HG02981 (cell line): Measurements from ENCODE around the gene TENM4.

Experiments
- ATAC-seq: cut with Tn5 transposase; IDR thresholded peaks from one replicate; pipeline ENCODE4 v1.9.1; 2021; ENCODE audit warnings: mild to moderate bottlenecking, moderate library complexity; ENCODE audit not compliant: unreplicated experiment

Gene TENM4

DNA sequence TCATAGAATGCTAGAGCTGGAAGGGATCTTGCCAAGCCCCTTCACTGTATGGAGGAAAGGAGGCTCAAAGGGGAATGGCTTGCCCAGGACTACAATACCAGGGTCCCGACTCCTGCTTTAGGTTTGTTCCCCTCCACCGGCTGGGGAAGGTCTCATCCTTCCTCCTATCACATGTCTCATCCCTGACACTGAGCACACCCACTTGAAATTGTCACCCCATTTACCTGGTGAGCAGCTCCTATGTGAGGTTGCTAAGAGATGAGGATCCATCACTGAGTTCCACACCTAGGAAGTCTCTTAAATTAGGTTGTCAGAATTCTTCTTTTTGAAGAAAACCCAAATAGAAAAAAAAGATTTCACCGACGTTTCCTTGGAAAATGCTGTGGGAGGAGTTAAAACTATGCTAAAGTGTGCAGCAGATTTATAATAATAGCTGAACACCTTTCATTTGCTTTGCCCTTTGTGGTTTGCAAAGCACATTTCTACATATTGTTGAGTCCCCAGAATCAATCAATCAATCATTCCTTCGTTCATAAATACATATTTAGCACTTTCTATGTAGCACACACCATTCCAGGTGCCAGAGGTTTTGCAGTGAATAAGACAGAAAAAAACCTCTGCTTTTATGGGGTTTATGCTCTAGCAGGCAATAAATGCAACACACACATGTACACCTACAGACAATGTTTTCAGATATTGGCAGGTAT, 91.7 kb downstream of the TENM4 start:
- ATAC-seq: no peak

DNA sequence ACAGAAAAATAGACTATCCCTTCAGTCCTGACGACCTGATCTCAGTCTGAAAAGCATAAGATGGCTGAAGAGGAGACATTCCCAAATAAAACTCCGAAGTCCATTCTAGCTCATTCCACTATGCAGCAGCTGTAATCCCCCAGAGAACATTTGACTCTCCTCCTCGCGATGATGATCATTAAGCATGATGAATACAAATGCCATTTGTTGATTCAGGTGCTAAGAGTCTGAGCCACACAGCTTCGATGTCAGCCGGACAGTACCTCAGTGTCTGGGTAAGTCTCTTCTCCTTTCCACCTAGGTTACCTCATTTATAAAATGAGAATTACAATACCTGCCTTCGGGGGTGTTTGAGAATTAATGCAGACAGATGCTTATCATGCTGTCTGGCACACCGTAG, 94.8 kb downstream of the TENM4 start:
- no peak for ATAC-seq

DNA sequence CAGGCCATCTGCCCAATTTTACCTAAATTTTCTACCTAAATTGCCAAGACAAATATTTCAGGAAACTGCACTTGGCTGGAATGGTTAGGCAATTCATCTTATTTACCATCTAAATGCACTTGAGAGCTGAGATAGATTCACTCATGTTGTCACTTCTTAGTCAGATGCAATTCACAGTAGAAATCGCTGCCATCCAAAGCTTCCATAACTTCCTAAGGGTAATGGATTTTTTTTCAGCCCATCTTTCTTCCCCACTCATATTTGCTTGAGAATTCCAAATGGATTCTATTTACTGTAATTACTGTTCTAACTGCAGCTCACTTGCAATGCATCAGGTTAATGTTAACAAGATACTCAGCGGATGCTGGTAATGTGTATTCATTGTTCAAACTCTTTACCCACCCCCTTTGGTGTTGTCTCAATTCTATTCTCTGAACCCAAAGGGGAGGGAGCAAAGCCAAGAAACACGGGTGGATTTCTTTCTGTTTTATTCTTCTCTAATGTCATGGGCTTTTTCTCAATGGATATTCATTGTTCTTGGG, 96.0 kb downstream of the TENM4 start:
- no peak for ATAC-seq

DNA sequence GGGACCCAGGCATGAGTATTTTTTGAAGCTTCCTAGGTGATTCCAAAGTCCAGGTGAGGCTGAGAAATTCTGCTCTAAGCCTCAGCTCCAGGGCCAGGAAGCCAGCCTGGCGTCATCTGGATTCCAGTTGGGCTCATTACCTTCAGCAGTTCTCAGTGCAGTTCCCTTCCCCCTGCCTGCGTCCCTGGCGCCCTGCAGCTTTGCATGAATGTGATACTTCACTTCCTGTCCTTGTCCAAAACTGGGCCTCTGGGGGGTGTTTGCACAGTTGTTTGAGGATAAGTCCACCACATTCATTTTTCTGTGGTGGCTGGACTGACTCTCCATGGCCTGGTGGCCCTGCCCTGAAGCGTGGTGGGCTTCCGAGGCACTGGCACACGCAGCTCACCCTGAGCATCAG, 98.1 kb downstream of the TENM4 start:
- no peak for ATAC-seq

DNA sequence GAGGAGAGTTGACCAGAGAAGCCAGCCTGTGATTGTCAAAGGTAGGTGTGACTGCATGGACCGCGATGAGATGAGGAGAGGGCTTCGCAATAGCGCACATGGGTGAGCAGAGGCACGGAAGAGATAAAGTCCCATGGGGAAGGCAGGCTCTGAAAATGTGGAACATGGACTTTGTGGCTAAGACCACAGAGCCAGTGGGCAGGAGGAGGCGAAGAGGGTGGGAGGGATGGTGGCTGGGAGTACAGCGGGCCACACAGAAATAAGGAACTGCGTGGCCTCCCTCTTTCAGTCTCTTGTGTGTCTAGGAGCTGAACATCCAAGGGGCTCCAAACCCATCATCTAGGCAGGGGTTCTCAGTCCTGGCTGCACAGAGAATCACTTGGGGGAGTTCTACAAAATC, 98.6 kb downstream of the TENM4 start:
- no peak for ATAC-seq

DNA sequence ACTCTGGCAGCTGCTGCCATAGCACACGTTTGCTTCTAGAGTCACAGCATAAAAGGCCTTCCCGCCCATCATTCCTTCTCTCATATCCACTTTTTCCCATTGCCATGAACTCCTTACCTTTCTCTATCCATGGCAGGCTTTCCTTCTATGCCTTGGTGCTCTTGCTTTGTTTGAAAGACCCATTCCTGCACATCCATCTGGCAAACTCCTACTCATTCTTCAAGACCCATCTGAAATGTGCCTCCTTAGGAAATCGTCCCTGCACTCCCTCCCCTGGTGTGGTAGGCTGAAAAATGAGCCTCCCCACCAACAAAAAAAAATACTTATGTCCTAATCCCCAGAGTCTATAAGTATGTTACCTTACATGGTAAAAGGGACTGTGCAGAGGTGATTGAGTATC, 100.3 kb downstream of the TENM4 start:
- ATAC-seq: no peak

DNA sequence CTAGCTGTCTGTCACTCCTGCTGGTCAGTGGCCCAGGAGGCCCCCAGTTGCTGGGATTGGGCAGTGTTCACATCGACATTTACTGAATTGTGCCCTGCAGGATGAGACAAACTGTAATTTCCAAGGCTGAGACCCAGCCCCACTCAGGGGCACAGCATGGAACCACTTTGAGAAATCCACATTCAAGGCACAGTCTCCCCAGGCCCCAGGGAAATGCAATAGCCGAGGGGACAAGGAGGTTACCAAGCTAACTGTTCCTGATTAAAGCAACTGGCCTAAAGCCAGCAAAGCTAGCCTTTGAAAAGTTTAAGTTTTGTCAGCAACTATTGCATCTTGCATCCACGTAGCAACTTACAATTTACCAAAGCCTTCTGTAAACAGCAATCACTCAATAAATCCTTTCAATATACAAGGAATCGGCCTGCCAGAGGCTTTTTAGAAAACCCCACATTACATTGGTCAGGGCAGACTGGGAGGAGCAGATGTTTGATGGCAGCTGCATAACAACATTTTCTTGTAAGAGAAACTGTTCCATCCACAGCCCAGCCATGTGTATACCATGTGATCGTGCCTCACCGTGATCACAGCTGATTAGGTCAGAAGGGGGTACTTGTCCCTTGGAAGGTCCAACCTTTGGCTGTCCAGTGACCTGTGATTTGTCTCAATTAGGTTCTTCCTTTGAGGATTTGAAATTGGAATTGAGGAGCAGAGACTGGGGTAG, 103.9 kb downstream of the TENM4 start:
- ATAC-seq: no peak

DNA sequence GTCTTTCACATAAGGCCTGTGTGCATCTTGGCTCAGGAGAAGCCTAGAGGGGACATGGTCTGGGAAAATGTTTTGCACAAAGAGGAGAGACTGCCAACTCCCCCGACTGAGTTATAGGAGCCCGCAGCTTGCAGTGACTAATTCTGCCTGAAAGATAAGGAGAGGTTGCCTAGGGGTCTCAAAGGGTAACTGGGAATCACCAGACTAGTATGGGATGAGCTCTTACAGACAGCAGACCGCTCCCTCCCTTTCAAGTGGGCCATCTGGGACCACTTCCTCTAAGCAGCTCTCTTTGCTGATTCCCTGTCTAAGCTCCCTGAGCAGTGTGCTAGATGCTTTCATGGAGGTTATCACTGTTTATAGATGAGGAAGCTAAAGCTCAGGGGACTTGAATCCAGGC, 105.1 kb downstream of the TENM4 start:
- no peak for ATAC-seq

DNA sequence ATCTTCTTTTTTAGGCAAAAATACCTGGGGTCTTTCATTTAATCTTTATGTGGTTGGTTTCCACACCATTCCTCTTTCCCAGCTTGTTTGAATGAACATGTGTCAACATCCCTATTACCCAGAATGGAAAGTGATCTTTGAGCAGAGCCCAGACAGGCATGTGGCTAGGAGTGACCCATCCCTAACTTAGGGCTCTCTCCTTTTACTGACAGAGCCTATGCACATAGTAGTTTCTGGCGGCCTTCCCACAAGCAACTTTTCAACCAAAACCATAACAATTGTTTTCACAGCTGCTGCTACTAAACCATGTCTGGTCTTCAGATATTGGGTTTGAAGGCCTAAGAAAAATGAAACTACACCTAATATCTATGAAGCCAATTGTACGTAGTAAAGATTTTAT, 107.5 kb downstream of the TENM4 start:
- ATAC-seq: no peak

DNA sequence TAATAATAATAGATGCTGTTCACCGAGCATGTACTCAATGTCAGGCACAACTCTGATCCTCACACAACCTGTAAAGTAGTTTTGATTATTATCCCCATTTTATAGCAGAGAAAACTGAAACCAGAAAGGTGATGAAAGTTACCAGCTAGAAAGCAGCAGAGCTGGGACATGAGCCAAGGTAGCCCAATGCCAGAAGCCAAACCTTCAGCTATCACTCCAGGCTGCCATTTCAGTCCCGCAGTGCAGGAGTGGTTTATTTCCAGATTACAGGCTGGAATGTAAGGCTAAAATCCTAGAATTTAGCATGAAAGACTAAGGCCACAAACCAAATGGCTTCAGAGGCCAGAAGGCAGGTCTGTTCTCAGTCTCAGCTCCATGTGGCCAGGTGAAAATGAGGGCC, 108.8 kb downstream of the TENM4 start:
- ATAC-seq: no peak

DNA sequence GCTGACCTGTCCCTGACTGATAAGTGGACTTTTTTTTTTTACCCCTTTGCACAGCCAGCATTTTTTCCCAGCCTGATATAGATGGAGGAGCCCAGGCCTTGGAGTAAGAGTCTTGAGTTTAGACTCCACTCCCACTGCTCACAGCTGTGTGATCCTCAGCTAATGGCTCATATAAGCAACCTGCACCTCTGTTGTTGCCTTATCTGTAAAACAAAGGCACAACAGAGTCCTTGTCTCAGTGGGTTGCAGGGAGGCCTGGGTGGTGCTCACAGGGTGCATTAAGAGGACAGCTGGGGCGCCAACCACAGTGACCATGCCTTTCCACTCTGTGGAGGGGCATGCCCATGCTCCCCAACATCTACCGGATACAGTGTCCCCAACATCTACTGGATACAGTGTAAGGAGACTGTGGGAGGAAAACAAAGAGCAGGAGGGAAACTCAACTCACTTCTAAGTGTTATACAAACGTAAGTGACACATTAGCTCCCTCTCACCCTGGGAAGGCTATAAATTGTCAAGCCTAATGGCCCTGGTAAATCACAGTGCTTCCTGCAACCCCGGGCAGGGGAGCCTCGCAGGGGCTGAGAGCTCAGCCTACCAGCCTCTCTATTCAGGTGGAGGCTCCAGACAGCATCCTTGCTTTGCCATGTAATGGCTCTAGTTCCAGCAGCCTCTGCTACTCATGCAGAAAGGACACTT, 109.5 kb downstream of the TENM4 start:
- ATAC-seq: no peak

DNA sequence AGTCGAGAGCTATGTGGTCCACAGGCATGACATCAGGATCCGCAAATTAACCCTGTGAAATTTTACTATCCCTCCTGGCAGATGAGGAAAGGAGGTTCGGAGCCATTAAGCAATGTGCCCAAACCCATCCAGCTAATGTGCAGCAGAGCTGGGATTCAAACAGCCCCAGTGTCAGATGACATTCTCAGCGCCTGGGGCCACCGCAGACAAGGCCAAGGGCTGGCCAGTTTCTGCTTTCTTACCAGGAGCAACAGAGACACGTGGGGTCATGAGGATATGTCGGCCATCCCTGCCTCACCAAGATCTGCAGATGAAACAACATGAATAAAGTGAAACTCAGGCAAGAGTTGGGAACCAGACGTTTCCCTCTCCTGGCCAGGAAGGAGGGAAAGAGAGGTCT, 110.2 kb downstream of the TENM4 start:
- no peak for ATAC-seq

DNA sequence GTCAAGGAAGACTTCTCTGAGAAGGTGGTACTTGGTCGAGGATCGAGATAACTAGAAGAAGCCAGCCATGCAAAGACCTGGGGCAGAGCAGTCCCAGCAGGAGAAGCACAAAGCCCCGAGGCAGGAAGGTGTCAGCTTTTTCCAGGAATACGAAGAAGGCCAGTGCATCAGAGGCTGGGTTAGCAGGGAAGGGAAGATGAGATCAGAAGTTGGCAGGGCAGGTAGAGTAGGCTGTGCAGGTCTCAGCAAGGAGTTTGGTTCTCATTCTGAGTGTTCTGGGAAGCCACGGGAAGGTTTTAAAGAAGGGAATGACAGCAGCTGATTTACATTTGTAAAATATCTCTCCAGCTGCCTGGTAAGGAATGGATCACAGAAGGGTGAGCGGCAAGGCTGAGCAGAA, 111.3 kb downstream of the TENM4 start:
- no peak for ATAC-seq

DNA sequence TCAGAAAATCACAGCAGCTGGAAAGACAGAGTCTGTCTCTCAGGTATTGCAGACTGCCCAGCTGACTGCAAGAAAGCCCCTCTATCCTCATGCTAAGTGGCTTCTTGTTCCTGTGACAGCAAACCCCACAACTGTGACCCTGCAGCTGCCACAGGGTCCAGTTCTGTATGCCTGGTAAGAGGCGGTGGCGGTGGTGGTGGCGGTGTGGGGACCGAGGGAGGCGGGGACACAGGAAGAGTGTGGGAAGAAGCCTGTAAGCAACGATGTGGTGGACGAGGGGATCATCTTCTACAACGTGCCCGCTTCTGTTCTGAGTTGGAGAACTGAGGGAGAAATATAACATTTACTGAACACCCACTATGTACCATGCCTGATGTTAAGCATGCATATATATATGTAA, 112.4 kb downstream of the TENM4 start:
- no peak for ATAC-seq

DNA sequence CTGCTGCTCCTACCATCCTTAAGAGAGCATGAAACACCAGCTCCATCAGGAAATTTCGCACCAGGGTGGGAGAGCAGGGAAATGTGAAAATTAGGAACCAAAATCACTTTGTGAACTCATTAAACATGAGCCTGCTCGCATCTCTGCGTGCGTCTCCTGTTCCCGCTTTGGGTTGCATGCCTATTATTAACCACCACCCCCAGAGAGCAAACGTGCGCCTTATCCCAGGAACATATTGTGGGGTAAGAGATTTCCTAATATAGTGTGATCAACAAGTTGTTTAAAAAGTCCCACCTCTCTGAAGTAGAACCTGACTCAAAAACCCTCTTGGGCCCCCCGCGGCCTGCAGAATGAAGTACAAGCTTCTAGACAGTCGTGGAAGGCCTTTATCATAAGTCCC, 115.0 kb downstream of the TENM4 start:
- no peak for ATAC-seq

DNA sequence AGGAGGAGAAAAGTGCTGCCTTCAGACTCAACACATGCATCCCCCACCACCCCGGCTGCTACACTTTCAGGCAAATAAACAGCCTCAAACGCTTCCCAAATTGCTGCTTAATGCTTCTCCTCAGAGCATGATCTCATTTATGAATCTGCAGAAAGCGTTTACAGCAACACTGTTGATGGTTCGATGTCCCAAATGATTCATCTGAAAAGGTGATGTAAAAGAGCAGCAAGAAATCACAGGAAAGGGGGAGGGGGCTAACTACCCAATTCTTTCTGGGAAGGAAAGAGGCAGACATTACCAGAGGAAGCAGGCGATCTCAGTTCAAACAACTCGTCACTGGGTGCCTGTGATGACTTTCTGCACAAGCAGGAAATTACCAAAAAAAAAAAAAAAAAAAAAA, 119.6 kb downstream of the TENM4 start:
- ATAC-seq: no peak

DNA sequence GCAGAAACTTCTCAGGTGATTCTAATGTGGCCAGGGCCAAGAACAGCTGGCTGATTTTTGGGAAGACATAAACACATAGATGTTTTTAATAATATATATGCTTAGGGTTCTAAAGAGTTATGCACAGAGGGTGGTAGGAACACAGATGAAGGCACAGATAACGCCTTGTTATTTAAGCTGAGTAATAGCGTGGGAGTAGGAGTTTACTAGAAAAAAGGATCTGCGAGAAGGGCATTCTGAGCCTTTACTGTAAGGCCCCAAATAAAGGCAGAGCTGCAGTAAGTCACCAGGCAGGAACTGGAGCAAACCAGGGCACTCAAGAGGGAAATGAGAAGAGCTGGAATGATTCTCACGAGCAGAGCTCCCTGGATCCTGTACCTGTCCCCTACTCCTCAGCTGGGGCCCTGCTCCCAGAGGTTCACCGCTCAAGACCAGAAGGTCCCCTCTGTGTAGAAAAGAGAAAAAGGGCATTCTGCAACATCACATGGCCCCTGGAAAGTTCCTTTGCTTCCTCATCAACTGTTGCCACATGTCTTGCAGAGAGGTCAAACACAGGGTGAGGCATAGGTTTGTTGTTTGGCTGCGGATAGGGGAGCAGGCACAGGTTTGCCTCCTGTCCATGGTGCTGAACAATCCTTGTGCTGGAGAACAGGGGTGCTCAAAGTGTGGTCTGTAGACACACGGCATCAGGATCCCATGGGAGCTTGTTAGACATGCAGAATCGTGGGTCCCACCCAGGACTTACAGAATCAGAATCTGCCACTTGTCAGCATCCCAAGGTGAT, 125.7 kb downstream of the TENM4 start:
- no peak for ATAC-seq

DNA sequence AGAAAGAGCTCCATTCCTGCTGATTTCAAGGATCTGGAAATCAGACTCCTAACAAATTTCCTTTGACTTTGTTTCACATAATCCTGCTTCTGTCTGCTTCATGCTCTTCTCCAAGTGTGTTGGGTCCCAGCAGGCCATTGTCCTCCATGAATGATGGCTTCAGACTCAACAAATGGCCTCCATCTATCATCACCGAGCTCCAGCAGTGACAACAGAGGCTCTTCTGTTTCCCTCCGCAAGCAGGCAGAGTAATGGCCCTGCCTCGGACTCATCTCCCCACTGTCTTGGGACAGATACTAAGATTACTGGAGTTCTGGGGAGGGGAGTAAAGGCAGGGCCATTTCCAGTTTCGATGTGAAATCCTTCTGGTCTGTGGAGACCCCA, 127.3 kb downstream of the TENM4 start:
- ATAC-seq: no peak

DNA sequence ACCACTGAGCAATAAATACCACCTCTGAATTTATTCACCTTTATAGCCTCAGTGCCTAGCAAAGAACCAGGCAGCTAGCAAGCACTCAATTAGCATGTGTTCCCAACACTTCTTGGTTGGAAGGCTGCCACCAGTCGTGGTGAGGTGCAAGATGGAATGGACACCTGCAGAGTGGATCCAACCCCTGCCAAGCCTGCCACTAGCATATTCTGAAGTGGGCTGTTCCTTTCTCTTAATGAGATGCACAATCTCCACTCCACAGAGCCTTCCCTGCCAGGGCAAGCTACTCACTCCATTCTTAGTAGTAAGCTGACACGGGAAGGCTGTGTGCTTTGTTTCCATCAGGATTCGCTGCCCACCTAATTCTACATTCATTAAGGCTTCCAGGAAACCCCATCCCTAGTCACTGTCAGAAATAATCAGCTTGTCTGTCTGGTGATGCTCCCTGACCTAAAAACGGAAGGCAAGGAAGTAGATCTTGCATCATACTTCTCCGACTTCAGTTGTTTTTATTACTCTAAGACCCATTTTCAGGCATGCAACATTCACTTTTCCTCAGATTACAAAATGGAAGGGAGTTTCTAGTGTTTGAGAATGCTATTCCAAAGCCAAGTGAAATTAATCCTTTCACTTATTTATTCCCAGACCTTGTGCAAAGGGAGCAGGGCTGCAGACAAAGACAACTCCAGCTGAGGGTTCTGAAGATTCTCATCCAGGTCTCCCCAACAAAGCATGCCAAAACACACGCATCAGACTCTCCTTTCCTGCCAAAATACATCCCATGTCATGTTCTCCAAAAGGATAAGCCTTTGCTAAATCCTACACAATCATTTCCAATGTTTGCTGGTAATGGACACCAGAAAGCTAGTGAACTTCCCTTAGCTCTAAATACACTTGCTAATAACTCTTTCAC, 128.0 kb downstream of the TENM4 start:
- ATAC-seq: no peak

DNA sequence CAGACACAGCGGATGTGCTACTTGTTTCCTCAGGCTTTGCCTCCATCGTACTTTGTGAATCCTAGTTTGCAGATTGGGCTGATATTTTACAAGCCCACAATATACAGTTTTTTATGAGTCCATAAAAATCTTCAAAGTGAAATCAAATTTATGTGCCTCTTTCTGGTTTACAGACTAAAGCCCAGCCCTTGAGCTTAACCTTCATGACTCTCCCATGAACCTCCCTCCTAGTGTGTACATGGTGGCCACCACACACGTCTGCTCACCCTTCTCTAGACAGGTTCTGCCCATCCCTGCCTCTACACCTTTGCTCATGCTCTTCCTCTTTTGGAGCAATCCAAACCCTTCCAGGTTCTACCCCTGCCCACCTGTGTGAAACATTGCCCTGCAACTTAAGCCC, 129.4 kb downstream of the TENM4 start:
- no peak for ATAC-seq
